HL-60 (cell line): ENCODE results near the gene TMEM82.

Experiments
- CTCF ChIP-seq: IDR thresholded peaks from one replicate; pipeline ENCODE4 v1.5.1; 2011; ENCODE audit warnings: low read length, control low read depth, inconsistent platforms; ENCODE audit not compliant: insufficient read depth
- POLR2AphosphoS5 ChIP-seq: IDR thresholded peaks from 2 replicates; pipeline ENCODE4 v1.6.1; 2012; ENCODE audit warnings: low read depth
- SPI1 ChIP-seq: IDR thresholded peaks from 2 replicates; pipeline ENCODE4 v1.6.1; 2012; ENCODE audit warnings: low read depth, mild to moderate bottlenecking, borderline replicate concordance
- TF ChIP-seq, protein P1 (sequence below): IDR thresholded peaks from 2 replicates; pipeline ENCODE4 v1.6.1; 2012; ENCODE audit warnings: low read depth; ENCODE audit not compliant: insufficient replicate concordance

- TF ChIP-seq, protein P1, sequence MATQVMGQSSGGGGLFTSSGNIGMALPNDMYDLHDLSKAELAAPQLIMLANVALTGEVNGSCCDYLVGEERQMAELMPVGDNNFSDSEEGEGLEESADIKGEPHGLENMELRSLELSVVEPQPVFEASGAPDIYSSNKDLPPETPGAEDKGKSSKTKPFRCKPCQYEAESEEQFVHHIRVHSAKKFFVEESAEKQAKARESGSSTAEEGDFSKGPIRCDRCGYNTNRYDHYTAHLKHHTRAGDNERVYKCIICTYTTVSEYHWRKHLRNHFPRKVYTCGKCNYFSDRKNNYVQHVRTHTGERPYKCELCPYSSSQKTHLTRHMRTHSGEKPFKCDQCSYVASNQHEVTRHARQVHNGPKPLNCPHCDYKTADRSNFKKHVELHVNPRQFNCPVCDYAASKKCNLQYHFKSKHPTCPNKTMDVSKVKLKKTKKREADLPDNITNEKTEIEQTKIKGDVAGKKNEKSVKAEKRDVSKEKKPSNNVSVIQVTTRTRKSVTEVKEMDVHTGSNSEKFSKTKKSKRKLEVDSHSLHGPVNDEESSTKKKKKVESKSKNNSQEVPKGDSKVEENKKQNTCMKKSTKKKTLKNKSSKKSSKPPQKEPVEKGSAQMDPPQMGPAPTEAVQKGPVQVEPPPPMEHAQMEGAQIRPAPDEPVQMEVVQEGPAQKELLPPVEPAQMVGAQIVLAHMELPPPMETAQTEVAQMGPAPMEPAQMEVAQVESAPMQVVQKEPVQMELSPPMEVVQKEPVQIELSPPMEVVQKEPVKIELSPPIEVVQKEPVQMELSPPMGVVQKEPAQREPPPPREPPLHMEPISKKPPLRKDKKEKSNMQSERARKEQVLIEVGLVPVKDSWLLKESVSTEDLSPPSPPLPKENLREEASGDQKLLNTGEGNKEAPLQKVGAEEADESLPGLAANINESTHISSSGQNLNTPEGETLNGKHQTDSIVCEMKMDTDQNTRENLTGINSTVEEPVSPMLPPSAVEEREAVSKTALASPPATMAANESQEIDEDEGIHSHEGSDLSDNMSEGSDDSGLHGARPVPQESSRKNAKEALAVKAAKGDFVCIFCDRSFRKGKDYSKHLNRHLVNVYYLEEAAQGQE: no peak
- no peak for TF ChIP-seq CTCF
- no peak for TF ChIP-seq POLR2AphosphoS5
- no peak for TF ChIP-seq SPI1
These were observed 11.9 kb upstream of the TMEM82 start for GRCh38 chr1:15730423-15730822.
